ENCODE measurements around the gene SRPK3.

Gene SRPK3

GRCh38 chrX:153770601-153771414 lies 10.0 kb upstream of the SRPK3 start:
- no peak for DNase-seq (ENCODE audit: low read depth, low spot score)

DNA sequence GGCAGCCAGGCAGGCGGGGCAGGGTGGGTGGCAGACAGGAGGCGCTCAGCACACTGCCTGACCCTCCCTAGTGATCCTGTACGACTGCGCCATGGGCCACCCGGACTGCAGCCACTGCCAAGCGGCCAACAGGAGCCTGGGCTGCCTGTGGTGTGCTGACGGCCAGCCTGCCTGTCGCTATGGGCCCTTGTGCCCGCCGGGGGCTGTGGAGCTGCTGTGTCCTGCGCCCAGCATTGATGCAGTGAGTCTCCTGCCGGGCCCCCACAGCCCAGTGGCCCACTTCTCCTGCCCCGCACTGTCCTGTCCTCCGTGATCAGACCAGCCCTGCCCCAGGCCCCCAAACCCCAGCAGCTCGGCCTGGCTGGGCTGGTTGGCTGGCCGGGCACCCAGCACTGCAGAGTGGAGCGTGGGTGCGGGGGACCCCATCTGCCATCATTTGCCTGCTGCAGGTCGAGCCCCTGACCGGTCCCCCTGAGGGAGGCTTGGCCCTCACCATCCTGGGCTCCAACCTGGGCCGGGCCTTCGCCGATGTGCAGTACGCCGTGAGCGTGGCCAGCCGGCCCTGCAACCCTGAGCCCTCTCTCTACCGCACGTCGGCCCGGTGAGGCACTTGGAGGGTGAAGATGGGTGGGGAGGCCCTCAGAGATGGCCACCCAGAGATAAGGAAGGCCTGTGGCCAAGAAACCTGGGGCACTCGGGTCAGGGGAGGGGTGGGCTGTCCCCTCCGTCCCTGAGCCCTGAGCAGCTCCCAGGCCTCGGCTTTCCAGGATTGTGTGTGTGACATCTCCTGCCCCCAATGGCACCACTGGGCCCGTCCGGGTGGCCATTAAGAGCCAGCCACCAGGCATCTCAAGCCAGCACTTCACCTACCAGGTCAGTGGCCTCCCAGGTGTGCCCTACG lies 9.2 kb upstream of the SRPK3 start:
- DNase-seq (ENCODE audit: low read depth, low spot score) = no peak

- DNase-seq (ENCODE audit: low read depth, low spot score) = no peak
Observed at GRCh38 chrX:153772316-153773217, 8.3 kb upstream of the SRPK3 start.

DNA sequence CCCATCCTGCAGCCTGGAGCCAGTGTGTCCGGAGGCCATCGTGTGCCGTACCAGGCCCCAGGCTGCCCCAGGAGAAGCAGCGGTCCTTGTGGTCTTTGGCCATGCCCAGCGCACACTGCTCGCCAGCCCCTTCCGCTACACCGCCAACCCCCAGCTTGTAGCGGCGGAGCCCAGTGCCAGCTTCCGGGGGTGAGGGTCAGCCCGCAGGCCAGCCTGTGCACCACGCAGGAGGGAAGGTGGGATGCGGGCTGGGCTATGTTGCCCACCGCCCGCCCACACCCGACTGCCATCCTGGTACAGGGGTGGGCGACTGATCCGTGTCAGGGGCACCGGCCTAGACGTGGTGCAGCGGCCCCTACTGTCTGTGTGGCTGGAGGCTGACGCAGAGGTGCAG lies 7.6 kb upstream of the SRPK3 start:
- DNase-seq (ENCODE audit: low read depth, low spot score) = no peak

GRCh38 chrX:153773741-153774575 lies 6.9 kb upstream of the SRPK3 start:
- no peak for DNase-seq (ENCODE audit: low read depth, low spot score)

DNA sequence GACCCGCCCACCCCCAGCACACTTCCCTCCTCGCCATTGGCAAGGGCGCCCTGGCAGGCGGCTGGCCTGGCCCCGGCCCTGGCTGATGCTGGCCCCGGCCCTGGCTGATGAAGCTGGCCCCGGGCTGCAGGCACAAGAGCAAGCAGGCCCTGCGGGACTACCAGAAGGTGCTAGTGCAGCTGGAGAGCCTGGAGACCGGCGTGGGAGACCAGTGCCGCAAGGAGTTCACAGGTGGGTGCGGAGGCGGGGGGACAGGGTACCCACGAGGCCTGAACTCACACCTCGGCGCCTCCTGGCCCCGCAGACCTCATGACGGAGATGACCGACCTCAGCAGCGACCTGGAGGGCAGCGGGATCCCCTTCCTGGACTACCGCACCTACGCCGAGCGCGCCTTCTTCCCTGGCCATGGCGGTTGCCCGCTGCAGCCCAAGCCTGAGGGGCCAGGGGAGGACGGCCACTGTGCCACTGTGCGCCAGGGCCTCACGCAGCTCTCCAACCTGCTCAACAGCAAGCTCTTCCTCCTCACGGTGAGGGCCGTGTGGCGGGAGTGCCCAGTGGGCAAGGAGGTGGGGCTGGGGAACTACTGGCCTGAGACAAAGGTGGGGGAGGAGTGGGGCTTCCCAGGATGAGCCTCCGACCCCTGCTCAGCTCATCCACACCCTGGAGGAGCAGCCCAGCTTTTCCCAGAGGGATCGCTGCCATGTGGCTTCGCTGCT lies 6.1 kb upstream of the SRPK3 start:
- no peak for DNase-seq (ENCODE audit: low read depth, low spot score)

GRCh38 chrX:153775293-153776119 lies 5.3 kb upstream of the SRPK3 start:
- no peak for DNase-seq (ENCODE audit: low read depth, low spot score)

- no peak for DNase-seq (ENCODE audit: low read depth, low spot score)
Observed at GRCh38 chrX:153776120-153776599, 4.7 kb upstream of the SRPK3 start.

- no peak for DNase-seq (ENCODE audit: low read depth, low spot score)
Observed at GRCh38 chrX:153776611-153777045, 4.2 kb upstream of the SRPK3 start.

- no peak for DNase-seq (ENCODE audit: low read depth, low spot score)
Observed at GRCh38 chrX:153777261-153778090, 3.4 kb upstream of the SRPK3 start.

GRCh38 chrX:153778181-153778580 lies 2.7 kb upstream of the SRPK3 start:
- DNase-seq (ENCODE audit: low read depth, low spot score) = no peak

DNA sequence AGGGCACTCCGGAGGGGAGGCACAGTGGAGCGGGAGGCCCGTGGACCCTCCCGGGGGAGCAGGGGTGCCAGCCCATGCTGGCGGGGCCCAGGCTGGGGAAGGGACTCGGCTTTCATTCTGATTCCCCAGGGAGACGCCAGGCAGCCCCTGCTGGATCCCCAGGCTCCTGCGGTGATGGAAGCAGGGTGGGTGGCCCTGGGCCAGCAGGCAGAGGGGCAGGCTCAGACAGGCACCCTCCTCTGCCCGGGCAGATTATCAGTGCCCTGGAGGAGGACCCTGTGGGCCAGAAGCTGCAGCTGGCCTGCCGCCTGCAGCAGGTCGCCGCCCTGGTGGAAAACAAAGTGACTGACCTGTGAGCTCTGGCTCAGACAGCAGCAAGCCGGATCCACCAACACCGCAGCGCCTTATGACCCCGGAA lies 2.1 kb upstream of the SRPK3 start:
- no peak for DNase-seq (ENCODE audit: low read depth, low spot score)

DNA sequence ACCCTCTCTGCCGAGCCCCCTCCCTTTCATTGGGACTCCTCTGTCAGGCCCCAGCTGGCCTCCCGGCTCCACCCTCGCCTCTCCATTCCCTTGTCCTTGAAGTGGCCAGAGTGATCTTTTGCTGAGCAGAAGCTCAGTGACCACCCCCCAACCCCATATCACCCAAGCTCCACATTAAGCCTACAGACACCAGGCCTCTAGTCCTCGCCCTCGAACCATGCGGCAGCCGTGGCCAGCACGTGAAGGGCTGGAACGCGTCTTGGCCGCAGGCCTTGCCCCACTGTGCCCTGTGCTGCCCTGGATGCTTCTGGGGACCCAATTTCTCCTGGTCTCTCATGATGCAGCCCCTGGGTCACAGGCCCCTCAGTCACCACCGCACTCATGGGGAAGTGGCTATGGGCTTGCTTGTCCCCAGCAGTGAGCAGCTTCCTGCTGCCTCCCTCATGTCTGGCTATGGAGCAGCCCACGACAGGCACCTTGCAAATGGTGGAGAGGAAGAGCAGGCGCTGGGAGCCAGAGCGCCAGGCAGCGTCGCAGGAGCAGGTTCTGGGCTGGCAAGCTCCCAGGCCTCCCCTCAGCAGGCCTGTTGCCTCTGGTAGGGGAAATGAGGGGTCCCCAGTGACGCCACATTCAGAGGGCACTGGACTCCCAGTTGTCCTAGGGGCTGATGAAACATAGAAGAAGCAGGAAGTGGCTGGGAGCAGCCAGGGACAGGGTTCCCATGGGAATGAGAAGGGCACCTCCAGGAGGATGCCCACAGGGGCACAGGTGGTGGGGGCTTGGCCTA lies 757 bp upstream of the SRPK3 start:
- DNase-seq (ENCODE audit: low read depth, low spot score) = no peak

- no peak for DNase-seq (ENCODE audit: low read depth, low spot score)
Observed at GRCh38 chrX:153781428-153782047, 697 bp downstream of the SRPK3 start.

- DNase-seq (ENCODE audit: low read depth, low spot score) = no peak
Observed at GRCh38 chrX:153782313-153782712, 1.5 kb downstream of the SRPK3 start.

GRCh38 chrX:153782871-153783270 lies 2.0 kb downstream of the SRPK3 start:
- DNase-seq (ENCODE audit: low read depth, low spot score) = no peak

All from activated CD4-positive, CD25-positive, alpha-beta regulatory T cell treated with anti-CD3 and anti-CD28 coated beads, Interleukin-2, amount 50 U/mL, for 16 hours (primary cell).